Gastroesophageal sphincter (tissue), 4 donors: ENCODE measurements around the gene E2F3. TPM values are rescaled to one million over a fixed set of nuclear protein-coding genes. Genes with fewer than 3 reads are reported as not detected.

ENCODE experiments used
- ATAC-seq: fragments of 150-250 bp; one replicate; pipeline ENCODE4 v1.9.1; 2016; ENCODE audit warnings: mild to moderate bottlenecking, moderate library complexity
- H3K27ac ChIP-seq, 4 donors: fragments of 200-600 bp; sonication (generic) in 3 of 4; 1 replicate in 3 of 4; 2 replicates in 1 of 4; pipeline ENCODE4 v1.5.1; 2016 to 2019
- H3K27me3 ChIP-seq: fragments of 200-600 bp; sonication (generic); one replicate; pipeline ENCODE4 v1.5.1; 2019
- H3K36me3 ChIP-seq, 2 donors: fragments of 200-600 bp; sonication (generic); one replicate each; pipeline ENCODE4 v1.5.1; 2019; ENCODE audit warnings: control low read depth in 1 of 2
- H3K4me1 ChIP-seq, 3 donors: fragments of 200-600 bp; sonication (generic); 1 replicate in 2 of 3; 2 replicates in 1 of 3; pipeline ENCODE4 v1.5.1; 2016 to 2019; ENCODE audit warnings: control low read depth in 2 of 3
- H3K4me3 ChIP-seq, 2 donors: fragments of 200-600 bp; sonication (generic); one replicate each; pipeline ENCODE4 v1.5.1; 2019; ENCODE audit warnings: mild to moderate bottlenecking in 1 of 2, moderate library complexity in 1 of 2
- H3K9me3 ChIP-seq, 3 donors: fragments of 200-600 bp; sonication (generic); one replicate each; pipeline ENCODE4 v1.5.1; 2017 to 2019; ENCODE audit warnings: control low read depth in 2 of 3
- CTCF ChIP-seq, 4 experiments: fragments of 200-600 bp in 2 of 4; fragments of 450-650 bp in 2 of 4; sonication (generic) in 1 of 4; IDR thresholded peaks; one replicate each; pipeline ENCODE4 v1.5.1; 2017 to 2019; ENCODE audit warnings: antibody characterized with exemption in 4 of 4, mild to moderate bottlenecking in 2 of 4, moderate library complexity in 2 of 4
- EP300 ChIP-seq: sonication (generic); formaldehyde crosslinking; IDR thresholded peaks from one replicate; pipeline ENCODE4 v1.6.1; 2017; ENCODE audit warnings: antibody characterized with exemption, mild to moderate bottlenecking
- POLR2A ChIP-seq, 2 donors: fragments of 450-650 bp; IDR thresholded peaks; one replicate each; pipeline ENCODE4 v1.6.1; 2017; ENCODE audit warnings: antibody characterized with exemption in 2 of 2, mild to moderate bottlenecking in 2 of 2, moderate library complexity in 1 of 2
- POLR2AphosphoS5 ChIP-seq: sonication (generic); formaldehyde crosslinking; IDR thresholded peaks from one replicate; pipeline ENCODE4 v1.6.1; 2017; ENCODE audit warnings: antibody characterized with exemption
- WGBS, 2 donors: methylation state at CpG; one replicate each; pipeline ENCODE4 v1.1.5; 2018; ENCODE audit warnings: low coverage in 1 of 2; 5-methylcytosine and 5-hydroxymethylcytosine counted together
- total RNA-seq, 4 donors: library from RNA; depleted of rRNA; stranded (reverse); fragments of >200 nt; gene quantifications; one replicate each; pipeline ENCODE4 v1.1.0, GENCODE V29; 2016

Gene E2F3
- total RNA-seq, 4 donors from 2014 or later, result 3.4 to 6.5 (median 5.2) TPM

GRCh38 chr6:20433321-20433720 lies 31.6 kb downstream of the E2F3 start:
- H3K4me3 ChIP-seq, result no peak overlapping the region
- H3K9me3 ChIP-seq, result no peaks in the 10 kb centered on the region
- no peak for ATAC-seq
- H3K36me3 ChIP-seq, result peaks cover 0 to 9% of the 10 kb centered on the region in 2 donors
- 95 to 100% methylated on average over 3 of the region's 3 CpGs for WGBS, 2 donors
- no peaks in the 10 kb centered on the region for H3K27me3 ChIP-seq
- H3K27ac ChIP-seq, result no peak overlapping the region
- no peaks in the 10 kb centered on the region for H3K4me1 ChIP-seq
- no peak for TF ChIP-seq POLR2A (IDR thresholded peaks at IDR 0.05)

GRCh38 chr6:20433929-20434328 lies 32.2 kb downstream of the E2F3 start:
- Histone ChIP-seq H3K27me3 (no peaks in the 10 kb centered on the region), H3K4me1 (no peaks in the 10 kb centered on the region), H3K4me3 (no peak overlapping the region), H3K36me3 (peaks cover 0 to 9% of the 10 kb centered on the region in 2 donors), H3K9me3 (no peaks in the 10 kb centered on the region), H3K27ac (no peak overlapping the region)
- TF ChIP-seq POLR2A (IDR thresholded peaks at IDR 0.05) (no peak), POLR2AphosphoS5 (no peak), EP300 (no peak), CTCF (IDR thresholded peaks at IDR 0.05) (no peak)
- 70 to 82% methylated on average over 2 of the region's 2 CpGs for WGBS, 2 donors
- no peak for ATAC-seq

GRCh38 chr6:20434766-20435165 lies 33.1 kb downstream of the E2F3 start:
- WGBS, 2 donors, result 95 to 98% methylated on average over 6 of the region's 6 CpGs
- Histone ChIP-seq H3K9me3 (no peaks in the 10 kb centered on the region), H3K4me3 (no peak overlapping the region), H3K27ac (no peak overlapping the region), H3K36me3 (peaks cover 0 to 9% of the 10 kb centered on the region in 2 donors), H3K27me3 (no peaks in the 10 kb centered on the region), H3K4me1 (no peaks in the 10 kb centered on the region)
- no peak for ATAC-seq
- TF ChIP-seq CTCF (IDR thresholded peaks at IDR 0.05), result no peak
- no peak for TF ChIP-seq POLR2AphosphoS5
- TF ChIP-seq POLR2A (IDR thresholded peaks at IDR 0.05), result no peak
- TF ChIP-seq EP300, result no peak

GRCh38 chr6:20436719-20437118 lies 35.0 kb downstream of the E2F3 start:
- ATAC-seq, result no peak
- WGBS, 2 donors, result 100% methylated on average over 2 of the region's 2 CpGs
- Histone ChIP-seq H3K27ac (no peak overlapping the region), H3K36me3 (peaks cover 0 to 2% of the 10 kb centered on the region in 2 donors), H3K4me1 (no peaks in the 10 kb centered on the region), H3K9me3 (no peaks in the 10 kb centered on the region), H3K4me3 (no peak overlapping the region), H3K27me3 (no peaks in the 10 kb centered on the region)
- no peak for TF ChIP-seq POLR2AphosphoS5
- no peak for TF ChIP-seq CTCF (IDR thresholded peaks at IDR 0.05)
- no peak for TF ChIP-seq POLR2A (IDR thresholded peaks at IDR 0.05)
- no peak for TF ChIP-seq EP300

- ATAC-seq, result no peak
- Histone ChIP-seq H3K27me3 (no peaks in the 10 kb centered on the region), H3K36me3 (no peaks in the 10 kb centered on the region), H3K4me3 (no peak overlapping the region), H3K27ac (no peak overlapping the region), H3K9me3 (no peaks in the 10 kb centered on the region), H3K4me1 (no peaks in the 10 kb centered on the region)
- 94 to 96% methylated on average over 8 of the region's 8 CpGs for WGBS, 2 donors
- TF ChIP-seq POLR2AphosphoS5 (no peak), CTCF (IDR thresholded peaks at IDR 0.05) (no peak), POLR2A (IDR thresholded peaks at IDR 0.05) (no peak), EP300 (no peak)
Measured at GRCh38 chr6:20437639-20438038, 36.0 kb downstream of the E2F3 start.
